ENCODE results near the gene HSPG2. TPM values are rescaled to one million over a fixed set of nuclear protein-coding genes. Genes with fewer than 3 reads are reported as not detected.
"Not testable (repeated sequence)": the region's sequence is repeated elsewhere in the genome, so short reads cannot be mapped to it uniquely, and the experiment has no call there.

Gene HSPG2
- total RNA-seq (2014; rRNA removed; shearing (Covaris generic)): 14.2 and 14.7 TPM in 2 replicates

DNA sequence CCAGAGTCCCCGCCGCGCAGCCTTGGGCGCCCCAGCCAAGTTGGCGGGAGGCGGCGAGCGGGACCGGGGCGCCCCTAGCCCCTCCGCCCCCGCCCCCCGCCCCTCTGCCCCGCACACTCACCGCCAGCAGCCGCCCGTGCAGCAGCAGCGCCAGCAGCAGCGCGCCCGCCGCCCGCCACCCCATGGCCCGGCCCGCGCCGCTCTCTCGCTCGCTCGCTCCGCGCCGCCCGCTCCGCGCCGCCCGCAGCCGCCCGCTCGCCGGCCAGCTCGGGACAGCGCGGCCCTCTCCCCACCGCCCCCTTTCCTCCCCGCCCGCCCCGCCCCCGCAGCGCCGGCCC lies at the start of gene HSPG2:
TSS of gene HSPG2 (minus strand) at position 277 of the 338 bp plus-strand sequence. CDS start at position 184, 93 bp downstream.
- DNase-seq (ENCODE audit: low read depth): no peak

DNA sequence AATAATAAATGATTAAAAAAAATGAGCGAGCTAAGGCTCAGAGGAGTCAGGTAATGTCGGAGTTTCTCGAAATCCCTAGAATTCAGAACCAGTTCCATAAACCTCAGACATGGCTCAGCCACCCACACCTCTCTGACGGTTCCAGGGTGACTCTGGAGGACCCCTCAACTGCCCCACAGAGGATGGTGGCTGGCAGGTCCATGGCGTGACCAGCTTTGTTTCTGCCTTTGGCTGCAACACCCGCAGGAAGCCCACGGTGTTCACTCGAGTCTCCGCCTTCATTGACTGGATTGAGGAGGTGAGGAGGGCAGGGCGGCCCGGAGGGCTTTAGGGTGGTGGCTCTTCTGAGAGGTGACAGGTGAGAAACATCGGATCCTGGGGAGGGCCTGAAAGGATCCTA lies 49.3 kb upstream of the HSPG2 start:
- not testable (repeated sequence) for DNase-seq (ENCODE audit: low read depth)

DNA sequence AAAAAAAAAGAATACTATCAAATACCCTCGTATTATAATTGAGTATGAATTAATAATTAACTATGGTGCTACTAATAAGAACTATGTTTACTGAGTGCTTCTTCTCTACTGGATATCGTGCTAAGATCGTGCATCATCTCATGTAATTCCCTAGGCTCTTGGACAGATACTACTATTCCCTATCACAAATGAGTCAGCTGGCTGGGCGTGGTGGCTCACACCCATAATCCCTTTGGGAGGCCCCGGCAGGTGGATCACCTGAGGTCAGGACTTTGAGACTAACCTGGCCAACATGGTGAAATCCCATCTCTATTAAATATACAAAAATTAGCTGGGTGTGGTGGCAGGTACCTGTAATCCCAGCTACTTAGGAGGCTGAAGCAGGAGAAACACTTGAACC lies 48.8 kb upstream of the HSPG2 start:
- not testable (repeated sequence) for DNase-seq (ENCODE audit: low read depth)

DNA sequence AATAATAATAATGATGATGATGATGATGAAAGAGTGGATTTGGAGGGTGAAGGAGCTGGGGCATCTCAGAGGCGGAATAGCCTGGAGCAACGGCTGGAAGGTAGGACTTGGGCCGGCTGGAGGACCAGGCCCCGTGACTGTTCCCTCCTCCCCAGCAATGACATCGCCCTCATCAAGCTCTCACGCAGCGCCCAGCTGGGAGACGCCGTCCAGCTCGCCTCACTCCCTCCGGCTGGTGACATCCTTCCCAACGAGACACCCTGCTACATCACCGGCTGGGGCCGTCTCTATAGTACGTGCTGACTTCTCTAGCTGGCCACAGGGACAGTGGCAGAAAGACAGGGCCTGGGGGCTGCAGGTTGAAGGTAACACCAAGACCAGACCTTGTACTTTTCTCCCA lies 46.4 kb upstream of the HSPG2 start:
- not testable (repeated sequence) for DNase-seq (ENCODE audit: low read depth)

DNA sequence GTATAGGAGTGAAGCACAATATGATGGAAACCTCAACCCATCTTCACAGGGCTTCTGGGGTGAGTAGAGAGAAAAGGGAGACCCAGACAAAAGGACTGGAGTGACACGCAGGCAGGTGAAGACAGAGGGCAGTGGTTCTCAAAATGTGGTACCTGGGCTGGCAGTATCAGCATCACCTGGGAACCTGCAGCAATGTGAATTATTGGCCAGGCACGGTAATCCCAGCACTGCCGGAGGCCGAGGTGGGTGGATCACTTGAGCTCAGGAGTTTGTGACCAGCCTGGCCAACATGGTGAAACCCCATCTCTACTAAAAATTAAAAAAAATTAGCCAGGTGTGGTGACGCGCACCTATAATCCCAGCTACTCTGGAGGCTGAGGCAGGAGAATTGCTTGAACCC lies 45.0 kb upstream of the HSPG2 start:
- not testable (repeated sequence) for DNase-seq (ENCODE audit: low read depth)

DNA sequence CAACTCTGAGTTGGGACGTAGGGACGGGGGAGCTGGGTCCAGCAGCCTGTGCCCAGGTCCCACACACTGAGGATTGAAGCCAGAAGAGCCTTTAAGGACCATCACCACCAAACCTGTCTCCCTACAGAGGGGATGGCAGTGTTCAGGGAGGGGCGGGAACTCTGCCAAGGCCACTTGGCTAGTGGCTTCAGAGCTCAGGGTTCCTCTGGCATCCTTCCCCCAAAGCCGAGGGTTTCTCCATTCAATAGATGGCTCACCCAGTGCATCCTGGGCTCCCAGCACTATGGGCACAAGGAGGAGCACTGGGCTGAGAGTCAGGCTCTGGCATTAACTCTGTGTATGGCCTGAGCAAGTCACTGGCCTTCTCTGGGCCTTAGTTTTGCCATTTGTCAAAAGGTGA lies 44.1 kb upstream of the HSPG2 start:
- not testable (repeated sequence) for DNase-seq (ENCODE audit: low read depth)

DNA sequence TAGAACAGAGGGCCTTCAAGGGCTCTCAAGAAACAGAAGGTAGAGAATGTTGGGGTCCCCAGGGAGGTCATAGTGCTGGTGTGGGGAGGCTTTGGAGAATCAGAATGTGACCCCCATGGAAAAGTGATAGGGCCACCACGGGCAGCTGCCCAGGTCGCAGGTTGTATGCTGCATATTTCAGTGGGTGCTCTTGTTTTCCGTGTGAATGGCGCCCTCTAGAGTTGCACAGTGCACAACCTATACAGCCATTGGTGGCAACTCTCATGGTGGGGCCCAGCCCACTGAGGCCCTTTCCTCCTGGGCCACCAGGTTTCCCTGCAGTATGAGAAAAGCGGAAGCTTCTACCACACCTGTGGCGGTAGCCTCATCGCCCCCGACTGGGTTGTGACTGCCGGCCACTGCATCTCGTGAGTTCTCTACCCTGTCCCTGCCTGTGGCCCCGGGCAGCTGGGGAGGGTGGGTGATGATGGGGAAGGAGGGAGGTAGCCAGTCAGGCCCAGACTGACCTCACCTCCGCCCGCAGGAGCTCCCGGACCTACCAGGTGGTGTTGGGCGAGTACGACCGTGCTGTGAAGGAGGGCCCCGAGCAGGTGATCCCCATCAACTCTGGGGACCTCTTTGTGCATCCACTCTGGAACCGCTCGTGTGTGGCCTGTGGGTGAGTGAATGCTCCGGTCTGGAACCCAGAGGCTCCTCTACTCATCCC lies 43.6 kb upstream of the HSPG2 start:
- DNase-seq (ENCODE audit: low read depth): peak; percentile 25

DNA sequence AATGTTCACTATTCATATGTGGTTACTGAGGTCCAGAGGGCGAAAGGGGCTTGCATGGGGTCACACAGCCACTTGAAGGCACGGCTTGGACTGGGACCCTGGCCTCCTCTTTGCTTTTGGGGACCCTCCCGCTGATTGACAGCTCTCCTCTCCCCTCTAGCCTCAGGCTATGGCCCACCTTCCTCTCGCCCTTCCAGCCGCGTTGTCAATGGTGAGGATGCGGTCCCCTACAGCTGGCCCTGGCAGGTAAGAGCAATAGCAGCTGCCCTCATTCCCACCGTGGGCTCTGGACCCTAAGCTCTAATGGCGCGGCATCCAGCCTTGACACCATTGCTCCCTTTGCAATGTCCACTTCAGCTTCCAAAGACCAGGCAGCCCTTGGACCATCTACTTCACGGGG lies 41.1 kb upstream of the HSPG2 start:
- DNase-seq (ENCODE audit: low read depth): not testable (repeated sequence)

DNA sequence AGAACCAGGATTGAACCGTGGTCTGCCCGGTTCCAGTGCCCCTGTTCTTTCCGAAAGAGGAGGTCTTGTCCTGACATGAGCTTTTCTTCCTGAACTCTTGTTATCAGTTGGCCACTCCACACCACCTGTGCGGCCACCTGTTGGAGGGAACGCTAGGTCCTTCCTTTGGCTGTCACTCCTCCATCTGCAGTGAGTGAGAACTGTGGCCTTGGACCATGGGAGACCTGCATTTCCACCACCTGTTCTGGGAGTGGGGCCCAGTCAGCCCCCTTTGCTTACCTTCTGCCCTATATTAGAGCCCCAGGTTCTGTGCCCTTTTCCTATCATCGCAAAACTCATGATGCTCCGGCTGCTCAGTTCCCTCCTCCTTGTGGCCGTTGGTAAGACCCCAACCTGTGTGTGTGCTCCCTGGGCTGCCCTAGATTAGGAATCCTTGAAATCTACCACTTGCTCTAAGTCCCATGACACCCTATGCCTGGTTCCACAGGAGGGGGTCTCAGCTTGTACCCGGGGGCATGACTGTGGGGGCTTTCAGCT lies 39.7 kb upstream of the HSPG2 start, which contains the start of gene CELA3B:
TSS of gene CELA3B (plus strand) at position 320 of the 537 bp plus-strand sequence. CDS start at position 338, 18 bp downstream.
- DNase-seq (ENCODE audit: low read depth): not testable (repeated sequence)

DNA sequence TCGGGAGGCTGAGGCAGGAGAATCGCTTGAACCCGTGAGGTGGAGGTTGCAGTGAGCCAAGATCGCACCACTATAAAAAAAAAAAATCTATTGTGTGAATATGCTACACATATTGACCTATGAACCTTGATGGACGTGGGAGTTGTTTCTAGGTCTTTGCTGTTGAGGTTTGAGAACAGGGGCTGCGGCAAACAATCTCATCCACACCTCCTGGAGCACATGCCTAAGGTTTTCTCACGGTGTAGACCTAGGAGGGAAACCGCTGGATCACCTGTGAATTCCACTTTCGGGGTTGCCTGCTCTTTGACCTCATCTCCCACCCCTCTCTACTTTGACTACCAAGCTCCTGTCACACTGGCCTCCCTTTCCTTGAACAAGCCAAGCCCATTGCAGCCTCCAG lies 38.2 kb upstream of the HSPG2 start:
- not testable (repeated sequence) for DNase-seq (ENCODE audit: low read depth)

DNA sequence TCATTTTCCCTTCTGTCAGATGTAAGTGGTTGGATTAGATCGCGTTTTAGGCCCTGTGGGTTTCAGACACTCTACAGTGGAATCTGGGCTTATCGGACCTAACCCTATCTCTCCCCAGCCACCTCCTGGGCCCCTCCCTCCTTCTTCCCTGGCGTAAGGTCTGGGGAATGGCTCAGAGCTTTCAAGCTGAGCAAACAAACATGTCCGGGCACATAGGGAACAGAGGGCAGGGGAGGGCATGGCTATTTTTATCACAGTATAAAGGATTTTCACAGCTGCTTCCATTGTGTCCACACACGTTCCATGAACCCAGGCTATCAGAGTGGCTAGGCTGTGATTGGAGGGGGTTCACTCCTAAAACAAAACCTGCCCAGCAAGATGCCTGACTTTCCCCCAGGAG lies 37.6 kb upstream of the HSPG2 start:
- not testable (repeated sequence) for DNase-seq (ENCODE audit: low read depth)

DNA sequence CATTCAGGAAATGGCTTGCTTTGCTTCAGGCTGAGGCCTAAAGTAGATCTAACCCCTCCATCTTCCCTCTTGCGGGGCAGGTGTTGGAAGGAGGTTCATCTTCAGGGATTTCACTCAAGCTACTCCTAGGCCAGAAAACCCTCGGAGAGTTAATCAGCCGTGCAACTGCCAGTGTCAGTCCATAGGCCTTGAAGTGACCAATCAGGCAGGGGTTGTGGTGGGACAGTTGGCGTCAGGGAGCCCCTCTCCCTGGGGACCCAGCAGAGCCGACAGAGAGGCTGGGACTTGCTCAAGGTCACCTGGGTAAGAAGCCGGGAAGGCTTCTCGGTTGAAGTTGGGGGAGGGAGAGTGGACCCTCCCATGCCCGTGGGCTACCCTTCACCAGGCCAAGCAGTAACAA lies 36.8 kb upstream of the HSPG2 start:
- DNase-seq (ENCODE audit: low read depth): not testable (repeated sequence)

DNA sequence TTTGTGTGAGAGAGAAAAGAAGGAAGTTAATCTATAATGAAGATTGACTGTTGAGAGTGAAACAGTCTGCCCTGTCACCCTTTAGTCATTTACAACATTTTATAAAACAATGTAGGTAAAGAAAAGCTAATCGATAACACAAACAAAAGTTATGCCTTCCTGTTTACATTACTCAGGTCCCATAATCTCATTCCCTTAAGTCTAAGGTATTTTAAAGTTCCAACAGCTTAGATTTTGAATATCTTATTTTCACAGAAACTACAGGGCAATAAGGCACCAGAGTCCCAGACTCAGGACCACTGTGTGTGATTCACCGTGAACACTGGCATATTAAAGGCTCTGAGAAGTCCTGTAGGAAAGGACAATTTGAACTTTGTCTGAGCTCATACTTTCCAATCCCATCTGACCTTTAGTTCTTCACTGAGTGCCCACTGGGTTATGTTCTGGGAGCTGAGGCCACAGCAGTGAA lies 35.9 kb upstream of the HSPG2 start:
- not testable (repeated sequence) for DNase-seq (ENCODE audit: low read depth)

DNA sequence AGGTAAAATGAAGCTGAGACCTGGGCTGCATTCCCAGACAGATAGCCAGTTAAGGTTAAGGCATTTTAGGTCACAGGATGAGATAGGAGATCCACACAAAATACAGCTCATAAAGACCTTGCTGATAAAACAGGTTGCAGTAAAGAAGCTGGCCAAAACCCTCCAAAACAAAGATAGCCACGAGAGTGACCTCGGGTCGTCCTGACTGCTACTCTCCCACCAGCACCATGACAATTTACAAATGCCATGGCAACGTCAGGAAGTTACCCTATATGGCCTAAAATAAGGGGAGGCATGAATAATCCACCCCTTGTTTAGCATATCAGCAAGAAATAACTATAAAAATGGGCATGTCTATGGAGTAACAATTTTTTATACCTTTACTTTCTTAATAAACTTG lies 33.4 kb upstream of the HSPG2 start:
- DNase-seq (ENCODE audit: low read depth): not testable (repeated sequence)

DNA sequence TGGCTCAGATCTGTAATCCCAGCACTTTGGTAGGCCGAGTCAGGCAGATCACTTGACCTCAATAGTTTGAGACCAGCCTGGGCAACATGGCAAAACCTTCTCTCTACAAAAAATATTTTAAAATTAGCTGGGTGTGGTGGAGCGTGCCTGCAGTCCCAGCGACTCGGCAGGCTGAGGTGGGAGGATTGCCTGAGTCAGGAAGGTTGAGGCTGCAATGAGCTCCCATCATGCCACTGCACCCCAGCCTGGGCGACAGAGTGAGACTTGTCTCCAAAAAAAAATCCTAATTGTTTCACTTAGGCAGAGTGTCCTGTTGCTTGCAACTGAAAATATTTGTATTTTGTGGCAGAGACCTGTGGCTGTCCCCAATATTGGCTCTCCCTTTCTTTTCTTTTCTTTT lies 32.0 kb upstream of the HSPG2 start:
- not testable (repeated sequence) for DNase-seq (ENCODE audit: low read depth)

DNA sequence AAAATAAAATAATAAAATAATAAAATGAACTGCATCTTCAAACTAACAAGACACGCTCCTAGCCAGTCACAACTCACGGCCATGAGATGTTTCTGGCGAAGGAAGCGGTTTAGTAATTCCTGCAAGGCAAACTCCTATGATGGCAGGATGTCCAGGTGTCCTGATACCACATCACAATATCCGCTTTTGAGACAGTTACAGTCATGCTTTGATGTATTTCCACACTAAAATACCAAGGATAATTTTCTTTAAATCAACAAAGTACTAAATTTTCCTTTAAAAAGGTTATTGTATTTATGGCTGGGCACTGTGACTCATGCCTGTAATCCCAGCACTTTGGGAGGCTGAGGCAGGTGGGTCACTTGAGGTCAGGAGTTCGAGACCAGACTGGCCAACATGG lies 30.1 kb upstream of the HSPG2 start:
- DNase-seq (ENCODE audit: low read depth): not testable (repeated sequence)

DNA sequence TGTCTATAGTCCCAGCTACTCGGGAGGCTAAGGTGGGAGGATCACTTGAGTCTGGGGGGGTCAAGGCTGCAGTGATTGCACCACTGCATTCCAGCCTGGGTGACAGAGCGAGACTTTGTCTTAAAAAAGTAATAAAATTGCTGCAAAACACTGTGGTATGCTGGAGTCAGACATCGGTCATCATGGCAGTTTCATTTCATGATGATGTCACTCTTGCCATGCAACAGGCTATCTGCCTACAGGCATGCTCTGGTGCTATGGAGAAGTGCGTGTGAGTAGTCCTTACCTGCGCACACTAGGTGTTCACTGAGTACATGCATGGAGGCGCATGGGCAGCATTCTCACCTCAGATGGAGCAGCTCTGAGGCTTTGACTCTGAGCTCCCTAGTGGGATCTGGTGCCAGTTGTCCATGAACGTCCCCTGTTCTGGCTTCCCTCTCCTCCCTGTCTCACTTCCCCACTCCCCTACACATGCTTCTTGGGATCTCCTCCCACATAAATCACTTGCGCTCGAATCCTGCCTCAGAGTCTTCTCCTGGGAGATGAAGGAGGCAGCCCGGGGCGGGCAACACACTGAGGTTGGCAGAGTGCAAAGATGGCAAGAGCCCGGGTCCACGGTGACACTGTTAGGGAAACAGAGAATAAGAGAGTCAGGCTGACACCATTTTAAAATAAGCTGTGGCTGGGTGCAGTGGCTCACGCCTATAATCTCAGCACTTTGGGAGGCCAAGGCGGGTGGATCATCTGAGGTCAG lies 29.3 kb upstream of the HSPG2 start:
- peak; percentile 55 for DNase-seq (ENCODE audit: low read depth)

DNA sequence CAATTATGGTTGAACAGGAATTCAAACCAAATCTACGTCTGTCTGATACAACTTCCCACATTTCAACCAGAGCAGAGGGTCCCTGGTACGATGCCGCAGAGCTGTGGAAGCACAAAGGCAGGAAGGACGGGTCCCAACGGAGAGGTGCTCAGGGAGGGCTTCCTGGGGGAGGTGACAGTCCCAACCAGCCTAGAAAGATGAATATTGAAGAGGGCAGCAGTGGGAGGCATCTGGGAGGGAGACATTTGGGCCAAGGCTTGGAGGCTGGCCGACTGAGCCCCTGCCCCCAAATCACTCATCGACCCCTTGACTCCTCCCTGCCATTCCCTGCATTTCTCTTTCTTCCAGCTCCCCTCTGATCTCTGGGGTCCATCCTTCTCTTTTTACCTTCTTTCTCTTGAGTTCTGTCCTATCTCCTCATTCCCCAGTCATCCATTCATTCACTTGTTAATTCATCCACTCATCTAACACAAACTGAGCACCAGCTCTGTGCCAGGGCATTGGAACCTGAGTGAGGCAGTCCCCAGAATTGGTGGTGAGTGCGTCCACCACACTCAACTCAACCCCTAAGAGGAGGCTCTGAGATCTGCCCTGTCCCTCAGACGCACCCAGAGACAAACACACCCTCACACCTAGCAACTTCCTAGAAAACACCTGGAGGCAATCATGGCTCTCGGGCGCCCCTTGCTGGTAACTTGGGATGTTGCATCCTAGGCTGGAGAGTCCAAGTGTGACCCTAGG lies 26.5 kb upstream of the HSPG2 start:
- DNase-seq (ENCODE audit: low read depth): peak; percentile 74

DNA sequence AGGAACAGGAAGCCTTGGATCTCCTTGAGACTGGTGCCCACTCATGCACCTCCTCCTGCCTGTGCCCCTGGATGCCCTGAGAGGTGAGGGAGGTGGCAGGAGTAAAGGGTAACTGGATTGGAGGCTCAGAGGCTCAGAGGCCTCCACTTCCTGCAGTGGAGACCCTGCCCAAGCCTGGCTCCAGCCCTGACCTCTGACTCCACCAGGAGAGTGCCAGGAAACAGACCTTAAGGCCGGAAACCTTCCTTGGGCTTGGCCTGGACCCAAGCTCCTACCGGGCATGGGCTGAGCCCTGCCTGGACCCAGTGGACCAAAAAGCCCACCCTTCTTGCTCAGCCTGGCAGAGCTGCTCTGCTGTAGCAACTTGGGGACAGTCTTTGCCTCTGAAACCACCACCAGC lies 24.7 kb upstream of the HSPG2 start:
- DNase-seq (ENCODE audit: low read depth): no peak

DNA sequence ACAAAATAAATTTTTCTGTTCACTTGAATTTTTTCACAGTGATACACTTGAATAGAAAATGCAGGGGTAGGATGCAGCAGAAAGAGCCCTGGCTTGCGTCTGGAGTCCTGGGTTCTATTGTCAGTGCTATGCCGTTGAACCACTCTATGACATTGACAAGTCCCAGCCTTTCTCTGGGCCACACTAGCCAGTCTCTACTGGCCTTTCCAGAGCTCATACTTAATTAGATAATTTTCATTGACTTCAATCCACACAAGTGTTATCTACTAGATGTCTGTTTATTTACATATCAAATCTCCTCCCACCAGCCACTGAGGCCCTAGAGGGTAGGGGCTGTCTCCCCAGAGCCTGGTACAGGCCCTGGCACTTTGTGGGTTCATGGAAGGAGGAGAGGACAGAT lies 24.2 kb upstream of the HSPG2 start:
- no peak for DNase-seq (ENCODE audit: low read depth)

DNA sequence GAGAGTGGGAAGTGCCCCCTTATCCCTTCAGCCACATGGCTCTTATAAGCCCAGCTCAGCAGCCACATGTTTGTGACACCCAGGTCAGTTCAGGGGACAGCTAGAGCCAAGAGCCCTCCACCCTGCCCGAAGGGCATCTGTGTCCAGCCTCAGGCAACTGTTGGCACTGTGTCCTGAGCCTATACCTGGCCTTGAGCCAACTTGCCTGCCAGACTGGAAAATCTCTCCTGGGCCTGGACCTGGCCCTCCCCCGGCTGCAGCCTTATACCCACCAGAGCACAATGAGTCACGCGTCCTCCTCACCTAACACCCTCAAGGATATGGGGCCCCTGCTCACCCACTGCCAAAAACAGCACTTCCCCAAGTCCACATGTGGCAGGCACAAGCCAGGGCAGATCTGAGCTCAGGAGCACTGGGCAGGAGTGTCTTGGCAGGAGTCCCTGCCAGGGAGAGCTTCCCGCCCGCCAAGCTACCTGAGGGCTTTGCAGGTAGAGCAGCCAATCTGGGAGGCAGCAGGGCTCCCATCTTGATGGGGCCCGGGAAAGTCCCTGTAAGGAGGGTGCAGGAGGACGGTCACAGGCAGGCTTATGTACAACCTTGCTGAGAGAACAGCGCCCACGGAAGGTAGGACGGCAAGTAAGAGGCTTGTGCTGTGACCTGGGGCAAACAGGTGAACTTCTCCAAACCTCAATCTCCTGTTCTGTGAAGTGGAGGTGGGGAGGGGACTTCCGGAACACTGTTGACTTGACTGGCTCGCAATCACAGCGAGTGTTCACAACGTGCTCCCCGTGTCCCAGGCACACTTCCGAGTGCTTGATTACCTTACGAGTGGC lies 19.8 kb upstream of the HSPG2 start:
- peak; percentile 88 for DNase-seq (ENCODE audit: low read depth)

Measured in Daoy (cell line).